Activated naive CD8-positive, alpha-beta T cell treated with anti-CD3 and anti-CD28 coated beads, Interleukin-2, amount 50 U/mL, for 16 hours (primary cell): ENCODE results near the gene SIGLEC6.

Experiments used
- DNase-seq: peaks from one replicate; pipeline ENCODE4 v3.0.0-alpha.2; 2020; ENCODE audit warnings: low read depth, low spot score

The SIGLEC6 gene

DNA sequence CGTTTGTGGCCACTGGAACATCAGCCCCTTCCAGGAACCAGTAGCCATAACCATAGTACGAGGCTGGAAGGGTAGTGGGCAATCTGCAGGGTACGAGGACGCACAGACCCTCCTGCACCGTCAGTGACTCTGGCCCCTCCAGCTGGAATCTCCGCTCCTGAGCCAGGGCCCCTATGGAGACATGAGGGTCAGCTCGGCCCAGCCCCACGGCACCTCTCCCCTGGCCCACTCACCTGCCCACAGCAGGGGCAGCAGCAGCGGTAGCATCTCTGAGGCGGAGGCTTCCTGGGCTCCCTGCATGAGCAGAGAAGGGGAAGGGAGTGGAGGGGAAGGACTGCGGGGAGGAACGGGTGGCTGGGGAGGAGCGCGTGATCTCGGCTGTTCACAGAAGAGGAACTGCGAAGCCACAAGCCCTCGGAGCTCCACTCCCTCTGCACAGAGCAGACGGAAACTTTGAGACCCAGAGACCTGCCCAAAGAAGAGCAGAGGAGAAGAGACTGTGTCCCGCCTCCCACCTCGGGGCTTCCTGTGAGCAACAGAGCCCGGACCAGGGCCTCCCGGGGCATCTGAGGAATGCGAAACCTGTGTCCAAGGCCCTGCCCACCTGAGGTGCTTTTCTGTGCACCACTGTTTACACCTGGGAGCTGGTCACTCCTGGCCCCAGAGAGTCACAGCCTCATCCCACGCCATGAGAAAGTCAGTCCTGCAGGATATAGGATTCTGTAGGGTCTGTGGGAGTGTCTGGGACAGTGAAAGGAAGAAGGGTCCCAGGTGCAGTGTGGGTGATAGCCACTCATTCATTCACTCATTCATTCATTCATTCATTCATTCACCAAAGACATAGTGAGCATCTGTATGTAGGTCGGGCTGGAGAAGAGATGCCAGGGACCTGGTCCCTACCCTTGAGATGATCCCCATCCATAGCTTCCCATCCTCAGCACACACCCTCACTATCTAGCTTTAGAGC is at the start of gene SIGLEC6:
Gene SIGLEC6, minus strand, starts transcription at position 322 of the 967 bp plus-strand sequence. Its CDS starts 22 bp downstream, at position 300.
- DNase-seq = no peak

DNA sequence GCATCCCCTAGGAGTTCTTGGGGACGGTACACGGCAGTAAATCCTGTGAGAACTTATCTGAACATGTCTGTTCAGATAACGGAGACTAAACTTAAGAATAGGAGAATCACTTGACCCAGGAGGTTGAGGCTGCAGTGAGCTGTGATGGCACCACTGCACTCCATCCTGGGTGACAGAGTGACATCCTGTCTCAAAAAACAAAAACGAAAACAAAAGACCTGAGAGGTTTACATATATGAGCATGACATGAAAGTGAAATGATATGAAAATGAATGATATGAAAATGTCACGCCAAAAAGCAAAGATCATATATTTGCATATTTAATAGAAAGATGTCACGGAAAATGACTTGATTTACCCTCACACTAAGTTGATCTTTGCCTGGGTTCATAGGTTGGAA is 45.4 kb upstream of the SIGLEC6 start:
- no peak for DNase-seq

DNA sequence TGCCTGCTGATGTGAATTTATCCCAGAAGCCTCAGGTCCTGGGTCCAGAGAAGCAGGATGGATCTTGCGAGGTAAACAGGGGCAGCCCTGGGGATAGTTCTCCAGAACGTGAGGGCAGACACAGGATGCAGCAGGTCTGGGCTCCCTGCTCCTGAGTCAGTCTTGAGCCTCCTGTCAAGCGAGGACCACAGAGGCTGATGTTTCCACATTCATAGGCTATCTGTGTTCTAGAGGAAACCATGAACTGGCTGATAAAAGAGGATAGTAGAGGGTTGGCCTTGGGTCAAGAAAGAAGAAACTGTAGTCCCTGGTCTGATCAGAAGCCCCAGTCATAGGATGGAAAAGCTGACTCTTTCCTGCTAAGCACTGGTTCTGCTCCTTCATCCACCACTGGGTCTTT is 41.9 kb upstream of the SIGLEC6 start:
- no peak for DNase-seq

DNA sequence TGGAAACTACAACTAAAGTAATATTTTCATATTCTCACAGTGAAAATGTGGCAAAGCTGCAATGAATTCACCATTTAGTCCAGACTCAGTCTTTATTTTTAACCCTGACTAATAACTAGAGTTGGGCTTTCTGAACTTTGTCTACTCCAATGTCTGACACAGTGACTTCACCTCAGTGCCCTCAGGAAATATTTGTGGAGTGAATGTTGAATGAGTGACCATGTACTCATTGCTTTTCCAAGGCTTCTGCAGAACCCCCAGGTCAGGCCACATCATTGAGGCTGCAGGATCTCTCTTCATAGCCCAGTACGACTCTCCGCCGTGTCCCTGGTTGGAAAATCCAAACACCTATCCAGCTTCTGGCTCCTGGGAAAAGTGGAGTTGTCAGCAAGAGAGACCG is 41.4 kb upstream of the SIGLEC6 start:
- no peak for DNase-seq

DNA sequence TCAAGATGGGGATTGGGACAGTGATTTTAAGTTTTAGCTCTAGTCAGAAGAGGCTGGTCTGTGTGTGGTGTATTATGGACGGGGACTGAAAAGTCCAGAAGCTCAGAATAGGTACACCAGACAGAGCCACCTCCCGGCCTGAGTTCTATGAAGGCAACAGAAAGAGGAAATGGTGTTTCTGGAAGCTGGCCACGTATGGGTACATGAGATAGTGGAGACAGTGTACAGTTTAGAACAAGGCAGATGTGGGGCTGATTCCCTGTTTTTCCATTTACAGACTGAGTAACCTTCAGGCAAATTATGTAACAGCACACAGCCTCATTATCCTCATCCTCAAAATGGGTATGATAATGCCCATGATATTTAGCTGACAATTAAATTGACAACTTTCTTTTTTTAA is 40.9 kb upstream of the SIGLEC6 start:
- no peak for DNase-seq

DNA sequence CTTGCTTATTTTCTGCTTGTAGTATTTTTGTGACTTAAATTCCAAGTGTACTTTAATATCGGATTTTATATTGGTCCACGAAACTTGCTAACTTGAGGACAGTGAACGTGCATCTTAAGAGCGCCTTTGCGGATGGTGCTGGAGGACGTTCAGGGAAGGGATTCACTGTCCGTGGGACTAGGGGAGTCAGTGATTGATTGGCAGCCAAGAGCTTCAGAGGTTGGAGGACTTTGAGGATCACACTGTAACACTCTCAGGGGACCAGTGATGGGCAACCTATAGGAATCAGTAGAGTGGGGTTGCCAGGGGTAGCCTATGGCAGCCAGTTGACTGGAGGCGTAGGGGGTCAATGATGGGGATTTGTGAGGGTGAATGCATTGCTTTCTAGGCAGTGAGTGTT is 40.1 kb upstream of the SIGLEC6 start:
- no peak for DNase-seq

DNA sequence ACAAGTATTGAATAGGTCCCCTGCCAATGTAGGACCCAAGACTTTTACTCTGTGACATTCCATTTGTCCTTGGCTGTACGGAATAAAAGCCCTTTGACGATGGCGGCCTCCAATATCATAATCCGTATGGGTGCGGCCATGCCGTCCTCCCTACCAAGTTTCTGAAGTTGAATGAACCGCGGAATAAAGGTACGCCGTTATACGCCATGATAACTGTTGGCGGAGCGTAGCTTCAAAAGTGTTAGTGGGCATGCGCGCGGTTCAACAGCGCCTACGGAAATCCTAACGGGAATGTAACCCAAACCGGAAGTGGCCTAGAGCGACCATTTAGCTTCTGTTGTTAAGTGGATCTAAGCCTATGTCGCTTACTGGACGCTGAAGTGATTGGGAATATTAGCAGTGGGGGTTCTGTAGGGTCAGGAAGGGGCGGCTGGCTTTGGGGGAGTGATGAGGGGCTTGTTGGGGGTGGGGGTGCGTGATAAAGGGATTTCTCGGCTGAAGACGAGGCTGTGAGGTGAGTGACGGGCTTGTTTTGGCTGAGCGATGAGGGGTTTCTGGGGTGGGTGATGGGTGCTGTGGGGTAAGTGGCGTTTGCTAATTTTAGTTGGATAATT is 39.6 kb upstream of the SIGLEC6 start, which contains the start of gene ZNF175:
Gene ZNF175, plus strand, starts transcription at position 322 of the 614 bp plus-strand sequence. CDS start 2,047 bp downstream, outside the sequence.
- DNase-seq = peak; percentile 72

DNA sequence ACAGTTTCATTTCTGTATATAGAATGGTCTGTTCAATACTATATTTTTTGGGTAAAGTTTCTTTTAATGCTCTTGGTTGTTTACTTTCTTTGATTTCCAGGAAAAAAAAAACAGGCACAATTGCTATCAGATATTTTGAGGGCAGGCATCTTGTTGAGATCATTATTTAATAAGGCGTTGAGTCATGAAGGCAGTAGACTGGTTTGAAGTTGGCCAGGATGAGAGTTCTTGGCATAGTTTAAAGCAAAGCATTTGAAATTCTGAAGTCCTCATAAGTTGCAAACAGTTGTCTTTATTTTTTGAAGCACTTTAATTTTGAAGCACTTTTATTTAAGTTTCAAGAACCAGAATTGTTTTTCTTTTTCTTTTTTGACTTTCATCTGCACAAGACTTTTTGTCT is 37.0 kb upstream of the SIGLEC6 start:
- DNase-seq = no peak

DNA sequence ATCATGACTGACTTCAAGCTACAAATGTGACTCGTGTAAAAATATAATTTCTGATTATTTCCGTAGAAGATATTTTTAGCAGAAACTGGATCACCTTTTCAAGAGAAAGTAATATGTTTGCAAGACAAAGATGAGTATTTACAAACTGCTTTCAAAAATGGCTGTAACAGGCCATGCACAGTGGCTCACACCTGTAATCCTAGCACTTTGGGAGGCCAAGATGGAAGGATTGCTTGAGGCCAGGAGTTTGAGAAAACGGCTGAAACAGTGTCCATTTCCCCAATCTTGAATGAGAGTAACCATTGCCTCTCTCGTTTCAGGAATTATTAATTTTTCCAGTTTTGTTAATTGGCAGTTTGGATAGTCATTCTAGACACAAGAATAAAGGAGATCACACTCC is 36.1 kb upstream of the SIGLEC6 start:
- DNase-seq = no peak

DNA sequence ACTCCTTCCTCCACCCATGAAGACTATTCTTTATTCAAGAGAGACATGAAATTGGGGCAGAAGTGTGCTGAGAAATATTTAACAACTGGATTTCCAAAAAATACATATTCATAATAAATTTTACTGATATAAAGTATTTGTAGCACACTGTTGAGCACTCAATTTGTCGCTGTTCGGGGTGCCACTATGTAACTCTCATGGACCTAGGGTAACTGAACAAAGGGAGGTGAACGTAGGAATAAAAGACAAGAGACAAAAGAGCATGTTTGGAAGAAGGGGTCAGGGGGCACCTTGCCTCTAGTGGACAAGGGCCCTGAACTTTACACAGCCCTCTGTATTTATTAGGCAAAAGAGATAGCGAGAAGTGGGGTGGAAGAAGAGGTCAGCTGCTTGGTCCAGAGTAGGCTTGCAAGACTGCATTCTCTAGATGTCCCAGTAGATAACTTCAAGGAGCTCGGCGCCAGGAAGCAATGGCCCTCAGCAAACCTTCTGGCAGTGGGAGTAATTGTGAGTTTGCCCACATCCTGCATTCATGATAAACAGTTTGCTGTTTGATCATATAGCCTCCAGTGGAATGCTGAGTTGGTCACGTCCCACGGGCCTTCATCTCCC is 35.1 kb upstream of the SIGLEC6 start:
- no peak for DNase-seq

DNA sequence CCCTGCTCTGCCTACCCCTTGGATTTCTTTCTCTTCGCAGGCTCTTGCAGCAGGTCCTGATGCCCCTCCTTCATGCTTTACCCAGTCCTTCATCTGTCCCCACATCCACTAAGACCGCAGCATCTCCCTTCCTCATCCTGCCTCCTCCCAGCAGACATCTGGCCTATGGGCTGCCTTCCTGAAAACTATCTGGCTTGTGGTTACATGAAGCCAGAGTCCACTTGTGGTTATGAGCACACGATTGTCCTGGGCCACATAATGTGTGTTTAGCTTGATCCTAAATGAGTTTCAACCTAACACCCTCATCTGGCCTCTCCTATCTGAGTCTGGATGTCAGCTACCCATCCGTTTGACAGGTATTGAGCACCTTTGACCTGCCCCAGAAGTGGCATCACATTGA is 34.1 kb upstream of the SIGLEC6 start:
- DNase-seq = no peak

DNA sequence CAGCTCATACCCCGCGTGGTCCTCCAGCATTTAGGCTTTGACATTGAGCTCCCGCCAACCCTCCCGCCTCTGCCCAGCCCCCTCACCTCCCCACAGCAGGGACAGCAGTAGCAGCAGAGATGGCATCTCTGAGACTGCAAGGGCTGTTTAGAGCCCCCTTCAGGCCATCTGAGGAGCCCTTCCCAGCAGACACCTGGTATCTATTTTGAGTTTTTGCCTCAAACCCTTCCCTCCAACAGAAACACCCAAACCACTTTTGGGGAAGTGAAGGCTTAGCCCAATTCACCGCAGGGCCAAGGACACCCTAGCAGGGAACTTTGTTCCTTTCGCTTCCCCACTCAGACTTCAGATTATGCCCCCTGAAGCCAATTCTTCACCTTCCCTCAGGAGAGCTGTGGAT is 33.3 kb upstream of the SIGLEC6 start:
- no peak for DNase-seq

DNA sequence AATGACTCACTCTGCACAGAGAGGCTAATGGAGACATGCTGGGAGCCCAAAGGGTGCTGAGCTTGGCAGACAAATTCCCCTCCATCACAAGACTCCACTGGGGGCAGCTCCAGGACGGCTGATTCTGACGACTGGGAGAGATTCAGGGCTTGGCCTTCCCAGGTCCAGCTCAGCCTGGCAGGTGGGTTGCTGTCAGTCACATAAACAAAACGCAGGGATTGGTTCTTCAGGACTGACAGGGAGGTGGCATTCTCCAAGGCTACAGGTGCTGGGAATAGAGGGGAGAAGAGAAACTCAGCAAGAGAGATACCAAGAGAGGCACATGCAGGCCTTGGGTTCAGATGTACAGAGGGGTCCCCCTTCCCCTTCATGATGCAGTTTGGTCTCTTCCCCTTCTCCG is 28.9 kb upstream of the SIGLEC6 start:
- DNase-seq = no peak

DNA sequence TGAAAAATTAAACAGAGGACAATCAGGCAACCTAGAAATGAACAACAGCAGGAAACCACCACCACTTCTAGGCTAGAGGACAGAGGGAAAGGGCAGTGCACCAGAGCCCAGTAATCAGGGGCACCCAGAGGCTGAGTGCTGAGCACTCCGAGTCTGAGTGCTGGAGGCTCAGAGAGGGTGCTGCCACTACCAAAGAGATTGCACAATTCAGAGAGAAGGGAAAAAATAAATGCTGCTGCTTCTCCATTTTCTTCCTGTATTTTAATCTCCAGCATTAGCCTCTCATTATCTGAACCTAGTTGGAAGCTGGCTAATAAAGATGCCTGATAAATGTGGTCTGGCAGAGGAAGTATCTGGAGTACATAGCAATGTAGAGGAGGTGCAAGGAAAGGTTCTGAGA is 27.8 kb upstream of the SIGLEC6 start:
- DNase-seq = no peak

DNA sequence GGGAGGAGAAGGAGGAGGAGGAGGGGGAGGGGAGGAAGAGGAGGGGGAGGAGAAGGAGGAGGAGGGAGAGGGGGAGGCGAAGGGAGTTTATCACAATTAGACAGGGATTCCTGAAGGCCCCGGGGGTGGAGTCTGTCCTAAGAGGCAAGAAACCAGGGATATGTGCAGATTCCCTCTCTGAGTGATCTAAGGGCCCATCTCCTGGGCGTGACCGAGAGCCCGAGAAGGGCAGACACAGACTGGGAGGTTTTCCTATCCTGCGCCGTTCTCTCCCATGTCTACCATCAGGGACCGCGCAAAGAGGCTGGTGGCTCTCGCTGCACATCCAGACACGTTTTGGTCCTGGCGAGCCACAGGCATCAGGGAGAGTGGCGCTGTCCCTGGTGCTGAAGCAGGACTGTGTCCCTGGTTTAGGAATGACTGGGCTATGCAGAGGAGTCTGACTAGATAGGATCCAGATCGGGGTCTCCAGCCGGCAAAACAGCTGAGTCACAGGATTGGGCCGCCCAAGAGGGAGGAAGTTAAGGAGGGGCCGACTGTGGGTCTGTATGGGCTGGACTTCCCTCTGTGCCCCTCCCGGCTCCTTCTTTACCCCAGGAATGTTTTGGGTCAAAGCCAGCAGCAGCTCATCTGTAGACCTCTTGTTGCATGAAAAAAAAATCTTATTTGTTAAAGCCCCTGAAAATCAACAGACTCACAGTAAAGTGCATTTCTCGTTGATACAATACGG is 21.7 kb upstream of the SIGLEC6 start:
- DNase-seq = no peak

DNA sequence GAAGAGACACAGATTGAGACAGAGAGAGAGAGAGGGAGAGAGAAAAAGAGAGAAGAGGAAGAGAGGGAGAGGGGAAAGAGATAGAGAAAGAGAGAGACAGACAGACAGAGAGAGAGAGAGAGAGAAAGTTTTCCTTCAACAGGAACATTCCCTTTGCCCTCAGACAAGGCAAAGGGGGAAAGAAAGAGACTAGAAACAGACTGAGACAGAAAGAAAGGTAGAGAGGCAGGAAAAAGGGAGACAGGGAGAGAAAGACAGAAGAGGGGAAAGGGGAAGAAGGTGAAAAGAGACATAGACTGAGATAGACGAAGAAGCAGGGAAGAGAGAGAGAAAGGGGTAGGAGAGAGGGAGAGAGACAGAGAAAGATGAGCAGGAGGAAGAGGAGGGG is 21.1 kb upstream of the SIGLEC6 start:
- no peak for DNase-seq

DNA sequence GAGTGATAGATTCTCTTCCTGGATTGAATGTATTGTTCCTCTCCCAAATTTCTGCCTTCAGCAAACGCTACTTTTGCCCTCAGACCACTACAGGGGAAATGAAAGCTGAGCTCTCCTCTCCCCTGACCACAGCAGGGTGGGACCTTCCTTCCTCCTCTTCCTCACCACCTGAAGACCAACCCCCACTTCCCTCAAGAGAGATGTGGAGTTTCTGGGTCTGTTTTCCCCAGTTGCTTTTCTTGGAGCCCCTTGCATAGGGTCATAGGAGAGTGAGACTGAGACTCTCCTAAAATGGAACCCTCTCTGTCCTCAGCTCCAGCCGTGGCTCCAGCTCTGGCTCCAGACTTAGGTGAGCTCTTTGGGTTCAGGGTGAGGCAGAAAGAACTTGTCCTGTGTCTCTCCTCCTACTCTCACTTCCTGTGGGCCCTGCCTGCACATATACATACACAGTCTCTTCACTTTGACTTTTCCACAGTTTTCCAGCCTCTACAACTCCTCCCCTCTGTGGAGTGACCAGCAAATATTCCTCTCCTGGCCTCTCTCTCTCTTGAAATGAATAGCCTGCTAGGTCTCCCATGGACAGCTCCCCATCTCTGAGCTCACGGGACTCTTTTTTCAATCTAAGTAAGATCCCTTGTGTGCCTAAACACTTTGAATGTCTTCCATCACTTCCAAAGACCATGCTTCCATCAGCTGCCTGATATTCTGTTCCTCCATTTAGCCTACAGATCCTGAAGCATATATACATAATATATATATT is 20.4 kb upstream of the SIGLEC6 start:
- DNase-seq = no peak

DNA sequence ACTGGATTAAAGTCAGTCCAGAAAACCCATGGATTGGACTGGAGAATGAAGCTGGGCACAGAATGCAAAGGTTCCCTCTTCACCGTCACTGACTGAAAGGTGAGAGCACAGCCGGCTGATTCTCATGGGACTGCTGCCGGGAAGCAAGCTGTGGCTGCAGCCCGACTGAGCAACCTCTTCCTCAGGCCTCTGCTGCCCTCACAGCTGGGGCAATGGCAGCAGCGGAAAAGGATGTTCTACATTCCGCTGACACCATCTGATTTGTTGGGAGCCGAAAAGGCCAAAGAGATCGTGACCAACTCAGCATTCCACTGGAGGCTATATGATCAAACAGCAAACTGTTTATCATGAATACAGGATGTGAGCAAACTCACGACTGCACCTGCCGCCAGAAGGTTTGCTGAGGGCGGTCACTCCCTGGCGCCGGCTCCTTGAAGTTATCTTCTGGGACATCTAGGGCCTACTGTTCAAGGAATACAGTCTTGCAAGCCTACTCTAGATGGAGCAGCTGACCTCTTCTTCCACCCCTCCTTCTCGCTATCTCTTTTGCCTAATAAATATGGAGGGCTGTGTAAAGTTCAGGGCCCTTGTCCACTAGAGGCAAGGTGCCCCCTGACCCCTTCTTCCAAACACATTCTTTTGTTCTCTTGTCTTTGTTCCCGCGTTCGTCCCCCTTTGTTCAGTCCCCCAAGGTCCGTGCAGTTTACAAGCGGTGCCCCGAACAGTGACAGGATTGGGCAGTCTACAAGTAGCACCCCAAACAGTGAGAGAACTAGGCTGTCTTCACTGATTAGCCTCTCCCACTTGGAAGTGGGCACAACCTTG is 19.6 kb upstream of the SIGLEC6 start:
- DNase-seq = no peak

DNA sequence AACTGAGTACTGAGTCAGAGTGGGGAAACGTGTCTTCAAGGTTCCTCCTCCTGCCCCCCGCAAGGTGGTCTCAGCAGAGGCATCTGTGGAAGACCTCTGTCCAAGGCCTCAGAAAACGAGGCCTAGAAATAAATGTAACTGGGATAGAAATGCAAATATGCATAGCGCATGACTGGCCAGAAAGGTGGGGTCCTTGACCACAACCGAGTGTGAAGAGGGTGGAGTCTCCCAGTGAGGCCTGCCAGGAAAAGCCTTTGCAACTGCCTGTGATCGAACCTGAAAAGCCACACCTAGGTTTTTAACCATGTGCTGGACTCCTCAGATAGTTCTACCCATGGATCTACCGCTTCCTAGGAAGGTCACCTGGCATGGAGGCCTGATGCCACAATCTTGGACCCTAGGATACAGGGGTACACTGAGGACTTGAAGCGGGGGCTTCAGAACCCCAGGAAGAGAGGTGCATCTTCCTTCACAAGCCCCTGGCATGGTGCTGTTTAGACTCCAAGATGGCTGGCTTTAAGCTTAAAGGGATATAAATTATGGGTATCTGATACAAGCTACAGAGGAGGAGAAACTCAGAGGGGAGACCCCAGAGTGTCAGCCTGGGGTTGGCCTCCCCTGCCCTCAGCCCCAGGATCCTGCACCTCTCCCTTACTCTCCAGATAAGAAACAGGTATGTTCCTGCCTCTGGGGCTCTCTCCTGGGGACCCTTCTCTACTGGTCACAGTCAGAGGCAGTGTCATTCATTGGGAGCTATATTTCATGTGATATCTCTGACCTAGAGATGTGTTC is 18.3 kb upstream of the SIGLEC6 start:
- DNase-seq = no peak
